MM.1S (cell line): ENCODE results near the gene LAMC1.

Experiments
- EZH2 ChIP-seq: fragments of 300-600 bp; sonication (generic); optimal IDR thresholded peaks from 2 replicates; pipeline ENCODE3; 2017; ENCODE audit warnings: low read depth, mild to moderate bottlenecking, antibody characterized with exemption, low read length, mixed read lengths
- TF ChIP-seq, protein P1 (sequence below): fragments of 300-600 bp; sonication (generic); IDR thresholded peaks from 2 replicates; pipeline ENCODE4 v1.5.1; 2016; ENCODE audit warnings: antibody characterized with exemption, low read length, mixed read lengths

DNA sequence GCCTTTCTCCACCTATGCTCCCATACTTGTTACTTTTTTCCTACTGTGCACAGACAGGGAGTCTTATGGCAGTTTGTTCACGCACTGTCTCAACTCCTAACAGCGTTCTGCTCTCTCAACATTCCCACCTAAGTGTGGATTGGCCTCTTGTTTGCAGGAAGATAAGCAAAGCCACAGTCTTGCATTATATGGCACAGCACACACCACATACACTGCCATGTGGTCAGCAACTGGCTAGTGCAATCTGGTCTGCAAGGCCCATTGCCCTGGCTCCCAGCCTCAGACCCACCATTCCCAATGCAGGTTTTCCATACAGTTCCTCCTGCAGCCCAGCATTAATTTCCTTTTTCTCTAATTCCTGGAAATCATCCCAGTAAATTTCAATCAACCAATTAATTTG, 124.5 kb downstream of the LAMC1 start:
- TF ChIP-seq, protein P1, sequence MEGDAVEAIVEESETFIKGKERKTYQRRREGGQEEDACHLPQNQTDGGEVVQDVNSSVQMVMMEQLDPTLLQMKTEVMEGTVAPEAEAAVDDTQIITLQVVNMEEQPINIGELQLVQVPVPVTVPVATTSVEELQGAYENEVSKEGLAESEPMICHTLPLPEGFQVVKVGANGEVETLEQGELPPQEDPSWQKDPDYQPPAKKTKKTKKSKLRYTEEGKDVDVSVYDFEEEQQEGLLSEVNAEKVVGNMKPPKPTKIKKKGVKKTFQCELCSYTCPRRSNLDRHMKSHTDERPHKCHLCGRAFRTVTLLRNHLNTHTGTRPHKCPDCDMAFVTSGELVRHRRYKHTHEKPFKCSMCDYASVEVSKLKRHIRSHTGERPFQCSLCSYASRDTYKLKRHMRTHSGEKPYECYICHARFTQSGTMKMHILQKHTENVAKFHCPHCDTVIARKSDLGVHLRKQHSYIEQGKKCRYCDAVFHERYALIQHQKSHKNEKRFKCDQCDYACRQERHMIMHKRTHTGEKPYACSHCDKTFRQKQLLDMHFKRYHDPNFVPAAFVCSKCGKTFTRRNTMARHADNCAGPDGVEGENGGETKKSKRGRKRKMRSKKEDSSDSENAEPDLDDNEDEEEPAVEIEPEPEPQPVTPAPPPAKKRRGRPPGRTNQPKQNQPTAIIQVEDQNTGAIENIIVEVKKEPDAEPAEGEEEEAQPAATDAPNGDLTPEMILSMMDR, result no peak
- no peak for TF ChIP-seq EZH2
